ENCODE measurements around the gene SMIM14. TPM values are rescaled to one million over a fixed set of nuclear protein-coding genes. Genes with fewer than 3 reads are reported as not detected.

Gene SMIM14
- total RNA-seq, 2 donors from 2014 or later, result 2.6 to 2.9 TPM

Other genes starting within 250 kb of the SMIM14 start
- gene KLB, start 231.9 kb downstream of the SMIM14 start, total RNA-seq, result not detected
- 1,000 to 10,000 TPM; 1,910 to 2,087 TPM for gene RPL9, start 179.9 kb downstream of the SMIM14 start, total RNA-seq
- gene LIAS, start 179.8 kb downstream of the SMIM14 start, total RNA-seq, result 10 to 100 TPM; 22.5 to 24.3 TPM
- 10 to 100 TPM; 31.1 to 31.3 TPM for gene UGDH, start 111.4 kb downstream of the SMIM14 start, total RNA-seq
- gene UBE2K, start 59.3 kb upstream of the SMIM14 start, total RNA-seq, result 10 to 100 TPM; 52.5 to 90.0 TPM